Measurements from ENCODE around the gene MUC5B. TPM values are rescaled to one million over a fixed set of nuclear protein-coding genes. Genes with fewer than 3 reads are reported as not detected.
"Not testable (repeated sequence)": the region's sequence is repeated elsewhere in the genome, so short reads cannot be mapped to it uniquely, and the experiment has no call there.

The MUC5B gene
- total RNA-seq, 1 donor from 2014 or later, result not detected

- DNase-seq (ENCODE audit: low read depth), result no peak
- TF ChIP-seq CTCF (conservative IDR thresholded peaks at IDR 0.05; ENCODE audit: low read depth, low read length), result no peak
- no peak overlapping the region for H3K4me3 ChIP-seq (ENCODE audit: low read depth, low read length)
Measured at GRCh38 chr11:1207401-1208143, 15.3 kb upstream of the MUC5B start.

GRCh38 chr11:1208144-1208393, 14.8 kb upstream of the MUC5B start:
- DNase-seq (ENCODE audit: low read depth), result no peak
- no peak overlapping the region for H3K4me3 ChIP-seq (ENCODE audit: low read depth, low read length)
- no peak for TF ChIP-seq CTCF (conservative IDR thresholded peaks at IDR 0.05; ENCODE audit: low read depth, low read length)

GRCh38 chr11:1208394-1209261, 14.2 kb upstream of the MUC5B start:
- no peak for DNase-seq (ENCODE audit: low read depth)
- no peak for TF ChIP-seq CTCF (conservative IDR thresholded peaks at IDR 0.05; ENCODE audit: low read depth, low read length)
- no peak overlapping the region for H3K4me3 ChIP-seq (ENCODE audit: low read depth, low read length)

- TF ChIP-seq CTCF (conservative IDR thresholded peaks at IDR 0.05; ENCODE audit: low read depth, low read length), result no peak
- no peak overlapping the region for H3K4me3 ChIP-seq (ENCODE audit: low read depth, low read length)
- DNase-seq (ENCODE audit: low read depth), result no peak
Measured at GRCh38 chr11:1209371-1210057, 13.4 kb upstream of the MUC5B start.

- no peak for TF ChIP-seq CTCF (conservative IDR thresholded peaks at IDR 0.05; ENCODE audit: low read depth, low read length)
- H3K4me3 ChIP-seq (ENCODE audit: low read depth, low read length), result no peak overlapping the region
- DNase-seq (ENCODE audit: low read depth), result no peak
Measured at GRCh38 chr11:1211838-1212237, 11.0 kb upstream of the MUC5B start.

GRCh38 chr11:1215826-1216225, 7.0 kb upstream of the MUC5B start:
- not testable (repeated sequence) for DNase-seq (ENCODE audit: low read depth); H3K4me3 ChIP-seq (ENCODE audit: low read depth, low read length)

GRCh38 chr11:1217151-1217550, 5.7 kb upstream of the MUC5B start:
- TF ChIP-seq CTCF (conservative IDR thresholded peaks at IDR 0.05; ENCODE audit: low read depth, low read length), result no peak
- no peak overlapping the region for H3K4me3 ChIP-seq (ENCODE audit: low read depth, low read length)
- DNase-seq (ENCODE audit: low read depth), result no peak
